ENCODE measurements around the gene PRKCQ.

PRKCQ gene

DNA sequence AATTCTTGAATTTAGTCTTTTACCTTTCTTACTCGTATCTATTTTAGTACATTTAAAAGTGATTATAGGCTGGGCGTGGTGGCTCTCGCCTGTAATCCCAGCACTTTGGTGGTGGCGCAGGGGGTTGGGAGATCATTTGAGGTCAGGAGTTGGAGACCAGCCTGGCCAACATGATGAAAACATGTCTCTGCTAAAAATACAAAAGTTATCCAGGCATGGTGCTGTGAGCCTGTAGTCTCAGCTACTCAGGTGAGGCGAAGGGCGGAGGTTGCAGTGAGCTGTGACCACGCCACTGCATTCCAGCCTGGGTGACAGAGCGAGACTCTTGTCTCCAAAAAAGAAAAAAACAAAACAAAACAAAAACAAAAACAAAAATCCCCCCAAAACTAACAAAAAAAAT is 12.2 kb downstream of the PRKCQ start:
- DNase-seq (ENCODE audit: low read depth) = no peak

DNA sequence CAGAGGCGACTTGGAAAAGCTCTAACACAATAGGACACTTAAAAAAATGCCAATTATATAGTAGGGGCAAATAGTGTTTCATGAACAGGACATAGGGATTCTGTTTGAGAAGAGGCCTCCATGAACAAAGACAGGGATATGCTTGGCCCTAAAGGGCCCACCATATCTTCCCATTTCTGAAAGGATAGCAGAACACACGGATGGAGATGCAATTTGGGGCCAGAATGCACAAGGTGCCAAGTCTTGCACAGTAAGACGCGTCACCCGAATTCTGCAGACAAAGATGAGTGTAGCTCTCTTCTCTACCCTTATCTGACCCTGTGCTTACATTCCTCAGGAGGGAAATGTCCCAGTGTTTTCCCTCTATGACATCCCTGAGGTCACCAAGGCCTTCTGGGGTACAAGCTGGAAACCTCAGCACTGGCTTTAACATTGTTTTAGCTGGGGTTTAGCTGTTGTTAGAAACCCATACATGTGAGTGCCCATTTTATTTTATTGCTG is 12.8 kb downstream of the PRKCQ start:
- DNase-seq (ENCODE audit: low read depth) = no peak

DNA sequence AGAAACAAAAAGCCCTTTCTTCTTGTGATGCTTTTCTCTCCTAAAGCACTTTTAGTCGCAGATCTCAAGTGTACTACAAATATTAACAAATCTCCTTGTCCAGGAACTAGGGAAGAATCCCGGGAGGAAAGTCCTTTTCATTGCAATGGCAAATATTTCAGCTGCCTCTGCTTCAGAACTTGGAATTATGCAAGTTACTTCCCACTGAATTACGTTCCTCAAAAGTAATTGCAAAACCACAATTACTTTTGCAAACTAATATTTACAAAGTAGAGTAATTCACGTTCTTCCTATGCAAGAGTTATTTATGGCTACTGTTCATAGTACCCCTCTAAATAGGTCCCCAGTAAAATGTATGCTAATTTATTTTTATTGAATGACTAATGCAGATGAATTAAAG is 14.5 kb downstream of the PRKCQ start:
- no peak for DNase-seq (ENCODE audit: low read depth)

DNA sequence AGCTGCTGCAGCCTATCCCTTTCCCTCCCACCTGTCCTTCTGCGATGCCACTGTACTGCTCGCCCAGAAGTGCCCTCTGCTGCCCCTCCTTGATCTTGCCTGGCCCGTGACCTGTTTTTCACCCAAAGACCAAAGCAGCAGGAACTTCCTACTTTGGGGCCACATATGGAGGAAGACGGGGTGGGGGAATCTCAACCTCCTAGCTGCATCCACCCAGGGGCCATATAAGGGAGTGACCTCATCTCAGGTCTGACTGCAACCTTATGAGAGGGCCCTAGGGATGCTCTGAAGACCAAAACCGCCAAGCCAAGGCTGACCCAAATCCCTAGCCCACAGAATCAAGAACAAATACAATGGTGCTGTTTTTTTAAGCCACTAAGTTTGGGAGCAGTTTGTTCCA is 15.7 kb downstream of the PRKCQ start:
- DNase-seq (ENCODE audit: low read depth) = no peak

DNA sequence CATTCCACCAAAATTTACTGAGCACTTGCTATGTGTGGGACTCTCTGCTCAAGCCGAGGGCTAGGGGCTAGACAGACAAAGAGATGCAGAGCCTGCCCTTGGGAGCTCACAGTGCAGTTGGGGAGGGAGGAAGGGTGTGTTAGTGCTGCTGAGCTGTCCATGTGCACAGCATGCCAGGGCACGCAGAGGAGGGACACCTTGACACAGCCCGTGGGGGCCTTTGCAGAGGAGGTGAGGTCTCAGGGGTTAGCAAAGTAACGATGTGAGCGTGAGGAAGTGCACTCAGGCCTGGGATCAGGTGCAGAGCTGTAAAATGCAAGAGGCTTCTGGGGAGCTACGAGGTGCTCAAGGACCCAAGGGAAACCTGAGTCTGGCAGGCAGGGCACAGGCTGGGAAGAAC is 16.3 kb downstream of the PRKCQ start:
- DNase-seq (ENCODE audit: low read depth) = no peak

DNA sequence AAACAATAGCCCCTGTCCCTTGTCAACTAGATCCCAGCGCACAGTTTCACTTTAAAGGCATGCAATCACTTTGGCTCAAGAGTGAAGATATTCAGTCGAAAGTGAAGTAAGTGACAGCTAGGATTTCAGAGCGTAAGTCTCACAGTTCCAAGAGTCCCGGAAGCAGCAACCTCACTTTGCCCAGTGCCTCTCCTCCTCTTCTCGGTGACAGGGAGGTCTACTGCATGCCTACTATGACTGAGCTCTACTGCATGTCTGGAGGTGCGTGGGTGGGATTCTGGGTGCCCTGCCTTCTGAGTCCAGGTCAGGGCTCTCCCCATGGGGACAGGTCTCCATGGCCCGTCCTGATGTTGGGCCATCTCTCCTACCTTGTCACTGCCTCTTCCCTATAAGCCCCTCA is 17.0 kb downstream of the PRKCQ start:
- DNase-seq (ENCODE audit: low read depth) = no peak

DNA sequence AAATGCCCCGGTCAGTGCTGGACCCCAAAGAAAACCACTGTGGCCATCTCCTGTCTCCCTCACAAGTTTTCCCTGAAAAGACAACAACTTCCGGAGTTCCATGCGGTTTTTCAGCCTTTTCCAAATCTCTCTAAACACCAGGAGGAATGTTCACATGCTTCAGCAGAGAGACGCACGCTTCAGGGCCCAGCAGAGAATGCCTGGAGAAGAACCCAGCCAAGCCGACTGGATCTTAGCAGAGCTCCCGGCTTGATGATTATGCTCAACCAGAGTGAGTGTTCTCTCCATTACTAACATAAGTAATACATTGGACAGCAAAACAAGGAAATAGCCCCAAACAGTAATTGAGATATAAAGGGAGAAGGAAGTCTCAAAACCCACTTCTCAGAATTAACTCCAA is 17.9 kb downstream of the PRKCQ start:
- DNase-seq (ENCODE audit: low read depth) = no peak

GRCh38 chr10:6561552-6561951 is 18.5 kb downstream of the PRKCQ start:
- no peak for DNase-seq (ENCODE audit: low read depth)

DNA sequence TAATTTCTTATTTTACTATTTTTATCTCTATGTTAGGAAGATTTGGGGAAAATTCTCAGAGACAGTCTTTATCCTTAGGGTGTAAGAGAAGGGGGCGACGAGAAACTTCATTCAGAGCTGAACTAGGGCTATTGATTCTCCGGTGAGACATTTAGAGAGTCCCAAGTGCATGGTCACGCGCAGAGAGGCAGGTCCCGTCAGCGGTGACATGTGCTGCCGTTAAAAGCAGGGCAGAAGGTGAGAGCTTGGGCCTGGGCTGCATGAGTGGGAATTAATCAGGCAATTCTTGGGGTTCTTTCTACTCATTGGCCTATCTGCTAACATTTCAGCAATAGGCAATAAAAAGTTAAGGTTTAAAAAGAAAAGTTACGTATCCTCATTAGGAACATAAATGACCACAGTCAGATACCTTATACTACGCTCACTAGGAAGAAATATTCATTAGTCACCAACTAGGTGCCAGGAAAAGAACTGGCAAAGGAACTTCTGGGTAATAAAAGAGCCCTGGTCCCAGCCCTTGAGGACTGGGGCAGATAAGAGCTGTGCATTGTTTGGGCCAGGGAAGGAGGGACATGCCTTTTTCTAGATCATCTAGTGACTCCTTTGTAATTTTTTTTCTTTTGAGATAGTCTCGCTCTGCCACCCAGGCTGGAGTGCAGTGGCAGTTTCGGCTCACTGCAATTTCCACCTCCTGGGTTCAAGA is 21.2 kb downstream of the PRKCQ start:
- DNase-seq (ENCODE audit: low read depth) = no peak

GRCh38 chr10:6558272-6558671 is 21.8 kb downstream of the PRKCQ start:
- DNase-seq (ENCODE audit: low read depth) = no peak

DNA sequence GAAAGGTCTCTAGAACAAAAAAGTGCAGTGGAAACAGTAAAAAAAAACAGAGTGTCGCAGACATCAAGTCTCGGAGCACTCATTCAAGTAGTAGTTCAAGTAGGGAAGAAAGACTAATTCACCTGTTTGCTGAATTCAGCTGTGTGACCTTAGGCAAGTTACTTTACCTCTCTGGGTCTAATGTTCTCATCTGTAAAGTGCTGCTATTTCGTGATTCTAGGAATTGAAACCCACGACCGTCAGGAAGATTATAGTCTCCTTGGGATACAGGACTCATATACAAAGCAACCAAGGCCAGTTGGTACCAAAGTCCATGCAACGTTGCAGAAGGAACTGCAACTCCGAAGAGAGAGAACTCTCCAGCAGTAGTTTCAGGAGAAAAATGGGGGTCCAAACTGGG is 26.1 kb downstream of the PRKCQ start:
- DNase-seq (ENCODE audit: low read depth) = no peak

DNA sequence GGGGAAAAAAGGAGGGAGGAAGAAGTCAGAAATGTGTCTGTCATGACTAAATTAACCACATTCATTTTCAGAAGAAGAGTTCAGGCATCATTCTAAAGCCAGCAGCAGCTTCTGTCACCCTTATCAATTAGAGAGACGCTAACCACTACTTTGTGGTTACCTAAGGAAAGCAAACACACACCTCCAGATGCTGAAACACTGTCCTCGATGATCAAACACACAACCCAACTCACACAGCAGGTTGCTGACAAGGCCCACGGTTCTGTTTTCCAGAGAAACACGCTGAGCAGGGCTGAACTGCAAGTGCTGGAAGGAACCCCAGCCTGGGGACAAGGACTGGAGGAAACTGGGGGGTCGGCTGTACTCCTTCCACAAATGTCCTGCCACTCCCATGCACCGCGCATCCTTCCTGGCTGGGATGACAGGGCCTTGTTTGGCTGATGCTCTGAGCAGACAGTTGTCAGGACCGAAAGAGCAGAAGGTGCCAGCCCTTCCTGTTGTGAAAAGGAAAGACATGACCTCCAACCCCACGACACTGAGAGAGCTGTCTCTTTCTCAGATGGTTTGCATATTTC is 36.6 kb downstream of the PRKCQ start:
- DNase-seq (ENCODE audit: low read depth) = no peak

DNA sequence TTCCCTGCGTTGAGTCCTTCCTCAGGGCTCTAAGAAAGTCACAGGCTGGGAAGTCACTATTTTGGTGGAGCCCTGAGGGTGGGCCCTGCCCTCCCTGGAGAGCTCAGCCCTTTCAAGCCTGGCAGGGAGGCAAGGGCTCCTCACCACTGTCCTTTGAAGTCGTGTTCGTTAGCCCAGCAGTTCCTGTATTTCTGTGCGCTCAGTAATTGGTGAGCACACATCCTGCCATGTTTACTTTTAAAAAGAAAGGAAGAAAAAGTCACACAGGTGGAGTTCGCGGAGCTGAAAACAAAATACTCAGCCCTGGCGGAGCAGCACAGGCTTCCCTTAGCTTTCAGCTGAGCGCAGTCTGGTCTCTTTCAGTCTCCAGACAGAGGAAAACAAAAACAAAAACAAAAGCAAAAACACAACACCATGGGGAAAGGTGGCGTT is 37.1 kb downstream of the PRKCQ start:
- DNase-seq (ENCODE audit: low read depth) = no peak

- no peak for DNase-seq (ENCODE audit: low read depth)
Observed at GRCh38 chr10:6539833-6540232, 40.2 kb downstream of the PRKCQ start.

DNA sequence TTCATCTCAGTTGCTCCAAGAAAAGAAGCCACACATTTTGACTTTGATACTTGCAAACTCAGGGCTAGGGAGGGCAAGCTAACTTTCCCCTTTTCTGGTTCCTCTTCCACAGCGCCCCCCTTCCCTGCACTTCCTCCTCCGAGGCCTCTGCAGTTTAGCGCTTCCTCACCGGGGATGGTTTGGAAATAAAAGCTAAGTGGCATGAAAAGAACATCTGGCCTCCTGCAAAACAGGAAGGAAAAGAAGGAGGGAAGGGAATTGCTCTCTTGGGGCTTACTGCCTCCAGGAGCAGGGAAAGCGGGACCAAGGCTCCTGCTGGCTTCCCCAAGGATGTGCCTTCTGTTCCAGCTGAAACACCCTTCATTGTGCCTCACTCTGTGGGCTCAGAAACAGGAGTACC is 42.3 kb downstream of the PRKCQ start:
- no peak for DNase-seq (ENCODE audit: low read depth)

GRCh38 chr10:6536102-6536501 is 44.0 kb downstream of the PRKCQ start:
- no peak for DNase-seq (ENCODE audit: low read depth)

DNA sequence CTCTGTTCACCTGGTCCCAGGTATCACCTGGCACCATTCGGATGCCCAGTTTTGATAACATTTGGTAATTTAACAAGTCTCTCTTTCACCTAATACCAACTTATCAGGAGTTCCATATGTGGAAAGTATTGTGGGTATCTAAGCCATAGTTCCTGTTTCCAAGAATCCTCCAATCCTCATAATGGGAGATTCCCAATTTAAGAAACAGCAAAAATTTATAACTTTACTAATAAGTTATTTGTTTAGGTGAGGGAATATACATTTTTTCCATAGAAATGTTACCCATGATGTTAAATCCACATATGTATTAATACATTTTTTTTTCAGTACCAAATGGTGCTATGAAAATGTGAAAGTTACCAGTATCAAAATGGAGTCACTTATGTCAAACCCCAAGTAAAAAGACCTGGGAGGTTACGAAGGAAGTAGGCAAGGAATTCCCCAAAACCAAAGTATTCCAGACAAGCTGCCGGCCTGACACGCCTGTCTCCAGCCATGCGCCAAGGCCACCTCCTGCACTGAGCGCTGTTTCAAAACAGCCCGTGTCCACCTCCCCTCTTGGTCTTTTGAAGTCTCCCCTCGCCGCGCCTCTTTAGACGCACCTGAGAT is 44.8 kb downstream of the PRKCQ start:
- DNase-seq (ENCODE audit: low read depth) = no peak

- no peak for DNase-seq (ENCODE audit: low read depth)
Observed at GRCh38 chr10:6532321-6532720, 47.8 kb downstream of the PRKCQ start.

DNA sequence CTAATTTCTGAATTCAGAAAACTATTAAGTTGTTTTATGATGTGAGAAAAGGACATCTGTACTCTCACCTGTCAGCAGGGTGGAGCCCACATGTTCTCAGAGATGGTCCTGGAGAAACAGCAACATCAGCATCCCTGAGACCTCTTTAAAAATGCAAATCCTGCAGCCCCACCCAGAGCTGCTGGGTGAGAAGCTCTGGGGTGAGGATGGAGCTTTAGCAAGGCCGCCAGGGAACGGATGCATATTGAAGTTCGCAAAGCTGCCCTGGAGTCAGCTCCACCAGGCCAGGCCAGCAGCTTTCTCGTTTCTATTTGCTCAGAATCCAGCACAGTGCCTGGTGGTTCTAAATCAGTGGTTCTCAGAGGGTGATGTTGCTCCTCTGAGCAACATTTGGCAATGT is 49.1 kb downstream of the PRKCQ start:
- no peak for DNase-seq (ENCODE audit: low read depth)

GRCh38 chr10:6530211-6530840 is 49.8 kb downstream of the PRKCQ start:
- peak; percentile 55 for DNase-seq (ENCODE audit: low read depth)

GRCh38 chr10:6528198-6528950 is 51.7 kb downstream of the PRKCQ start:
- DNase-seq (ENCODE audit: low read depth) = no peak

DNA sequence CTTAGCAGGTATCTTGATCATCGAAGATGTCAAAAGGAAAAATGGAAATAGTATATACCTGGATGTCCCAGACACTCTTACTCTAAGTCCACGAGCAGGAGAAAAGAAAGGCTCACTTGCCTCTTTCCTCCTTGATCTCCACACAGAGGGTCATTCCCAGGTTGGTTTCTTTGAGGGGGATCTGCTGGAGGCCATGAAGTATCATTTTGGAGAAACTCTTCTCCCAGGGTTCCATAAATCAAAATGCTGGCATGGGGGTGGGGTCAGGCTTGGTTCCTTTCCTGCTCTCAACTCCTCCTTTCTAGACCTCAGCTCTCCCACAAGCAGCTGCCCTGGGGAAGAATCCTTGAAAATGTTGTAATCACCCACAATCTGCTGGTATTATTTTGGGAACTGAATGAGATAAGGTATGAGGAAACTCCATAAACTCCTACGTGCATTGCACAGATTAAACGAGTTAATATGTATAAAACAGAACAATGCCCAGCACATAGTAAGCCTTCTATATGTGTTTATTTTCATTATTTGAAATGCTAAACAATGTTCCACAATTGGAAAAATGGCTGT is 54.4 kb downstream of the PRKCQ start:
- DNase-seq (ENCODE audit: low read depth) = no peak

All from stimulated activated CD8-positive, alpha-beta memory T cell treated with anti-CD3 and anti-CD28 coated beads, Interleukin-4, amount 100 ng/mL, for 24 hours (primary cell).